WTC11 (cell line): ENCODE measurements around the gene ZSCAN16. TPM values are rescaled to one million over a fixed set of nuclear protein-coding genes. Genes with fewer than 3 reads are reported as not detected.

Experiments used
- ATAC-seq: fragments of 200-7000 bp; cut with Tn5 transposase; 2 replicates; pipeline ENCODE4 v1.10.0; 2021; ENCODE audit warnings: mild to moderate bottlenecking, moderate library complexity
- CTCF ChIA-PET: fragments of 300-600 bp; sonication (Branson Sonifier 250); formaldehyde crosslinking; loops from one replicate; lab custom pipeline; 2021; ENCODE audit warnings: antibody characterized with exemption; lab: Charles Lee
- POLR2A ChIA-PET: fragments of 350-600 bp; sonication (Branson Sonifier 250); formaldehyde crosslinking; loops from one replicate; lab custom pipeline; 2021; ENCODE audit warnings: antibody characterized with exemption; lab: Charles Lee
- DNase-seq: peaks from one replicate; pipeline ENCODE4 v3.0.0; 2021; ENCODE audit warnings: low spot score
- H3K27ac Mint-ChIP-seq: 2 replicates; pipeline ENCODE4 v1.8.0; 2021; ENCODE audit warnings: mixed read lengths
- H3K27me3 Mint-ChIP-seq: 2 replicates; pipeline ENCODE4 v1.8.0; 2021; ENCODE audit warnings: low read depth, mild to moderate bottlenecking, moderate library complexity, mixed read lengths
- H3K36me3 Mint-ChIP-seq: 2 replicates; pipeline ENCODE4 v1.8.0; 2021; ENCODE audit warnings: mixed read lengths
- H3K4me1 Mint-ChIP-seq: 2 replicates; pipeline ENCODE4 v1.8.0; 2022; ENCODE audit warnings: mixed read lengths
- H3K4me3 Mint-ChIP-seq: 2 replicates; pipeline ENCODE4 v1.8.0; 2021; ENCODE audit warnings: mild to moderate bottlenecking, moderate library complexity, mixed read lengths
- H3K9me3 Mint-ChIP-seq: 2 replicates; pipeline ENCODE4 v1.8.0; 2021; ENCODE audit warnings: mixed read lengths
- AFF4 ChIP-seq: sonication (generic); formaldehyde crosslinking; IDR thresholded peaks from 2 replicates; pipeline ENCODE4 v1.8.1; 2023; ENCODE audit warnings: mild to moderate bottlenecking, missing genetic modification reagents, borderline replicate concordance
- ATF2 ChIP-seq: sonication (generic); formaldehyde crosslinking; IDR thresholded peaks from 2 replicates; pipeline ENCODE4 v1.8.1; 2022; ENCODE audit warnings: low read depth, missing genetic modification reagents, borderline replicate concordance
- ATF3 ChIP-seq: sonication (generic); formaldehyde crosslinking; conservative IDR thresholded peaks from 2 replicates; pipeline ENCODE4 v1.8.1; 2022; ENCODE audit warnings: mild to moderate bottlenecking, missing genetic modification reagents
- CREB1 ChIP-seq: sonication (generic); formaldehyde crosslinking; IDR thresholded peaks from 2 replicates; pipeline ENCODE4 v1.8.0; 2023; ENCODE audit warnings: mild to moderate bottlenecking, missing genetic modification reagents
- CREM ChIP-seq: sonication (generic); formaldehyde crosslinking; IDR thresholded peaks from 2 replicates; pipeline ENCODE4 v1.8.1; 2022; ENCODE audit warnings: mild to moderate bottlenecking, missing genetic modification reagents, moderate library complexity
- E2F5 ChIP-seq: sonication (generic); formaldehyde crosslinking; IDR thresholded peaks from 2 replicates; pipeline ENCODE4 v1.8.1; 2022; ENCODE audit warnings: mild to moderate bottlenecking, moderate library complexity, missing genetic modification reagents
- ESRRA ChIP-seq: sonication (generic); formaldehyde crosslinking; IDR thresholded peaks from 2 replicates; pipeline ENCODE4 v1.8.1; 2022; ENCODE audit warnings: mild to moderate bottlenecking, missing genetic modification reagents, borderline replicate concordance
- FOXP1 ChIP-seq: sonication (generic); formaldehyde crosslinking; IDR thresholded peaks from 2 replicates; pipeline ENCODE4 v1.8.0; 2022; ENCODE audit warnings: missing genetic modification reagents, mild to moderate bottlenecking, moderate library complexity, borderline replicate concordance
- IRF1 ChIP-seq: sonication (generic); formaldehyde crosslinking; IDR thresholded peaks from 2 replicates; pipeline ENCODE4 v1.8.0; 2023; ENCODE audit warnings: missing genetic modification reagents
- KAT7 ChIP-seq: sonication (generic); formaldehyde crosslinking; IDR thresholded peaks from 2 replicates; pipeline ENCODE4 v1.8.1; 2023; ENCODE audit warnings: missing genetic modification reagents, mild to moderate bottlenecking, borderline replicate concordance
- MAX ChIP-seq: sonication (generic); formaldehyde crosslinking; IDR thresholded peaks from 2 replicates; pipeline ENCODE4 v1.8.0; 2022; ENCODE audit warnings: mild to moderate bottlenecking, missing genetic modification reagents
- MXD4 ChIP-seq: fragments of 250-450 bp; sonication (Bioruptor Pico); IDR thresholded peaks from 2 replicates; pipeline ENCODE4 v1.8.0; 2021; ENCODE audit warnings: mild to moderate bottlenecking, moderate library complexity, borderline replicate concordance
- NFE2L1 ChIP-seq: sonication (generic); formaldehyde crosslinking; IDR thresholded peaks from 2 replicates; pipeline ENCODE4 v1.8.1; 2023; ENCODE audit warnings: missing genetic modification reagents
- RELA ChIP-seq: sonication (generic); formaldehyde crosslinking; IDR thresholded peaks from 2 replicates; pipeline ENCODE4 v1.8.1; 2022; ENCODE audit warnings: missing genetic modification reagents, mild to moderate bottlenecking, borderline replicate concordance
- USF1 ChIP-seq: sonication (generic); formaldehyde crosslinking; IDR thresholded peaks from 2 replicates; pipeline ENCODE4 v1.8.0; 2022; ENCODE audit warnings: mild to moderate bottlenecking, missing genetic modification reagents
- ZBTB21 ChIP-seq: sonication (generic); formaldehyde crosslinking; IDR thresholded peaks from 2 replicates; pipeline ENCODE4 v1.8.1; 2023; ENCODE audit warnings: mild to moderate bottlenecking, missing genetic modification reagents, borderline replicate concordance
- ZBTB43 ChIP-seq: sonication (generic); formaldehyde crosslinking; IDR thresholded peaks from 2 replicates; pipeline ENCODE4 v1.8.1; 2023; ENCODE audit warnings: mild to moderate bottlenecking, missing genetic modification reagents
- ZNF121 ChIP-seq: sonication (generic); formaldehyde crosslinking; IDR thresholded peaks from 2 replicates; pipeline ENCODE4 v1.8.0; 2023; ENCODE audit warnings: missing genetic modification reagents
- ZNF219 ChIP-seq: sonication (generic); formaldehyde crosslinking; IDR thresholded peaks from 2 replicates; pipeline ENCODE4 v1.8.0; 2023; ENCODE audit warnings: missing genetic modification reagents, mild to moderate bottlenecking, borderline replicate concordance
- ZNF416 ChIP-seq: fragments of 250-450 bp; sonication (Bioruptor Pico); IDR thresholded peaks from 2 replicates; pipeline ENCODE4 v1.9.0; 2021; ENCODE audit warnings: mild to moderate bottlenecking, inconsistent platforms
- total RNA-seq: library from RNA; stranded (reverse); gene quantifications from 3 replicates; pipeline ENCODE4 v1.2.3, GENCODE V29; 2021

Gene ZSCAN16
- total RNA-seq, 1 experiment from 2014 or later: 7.1 TPM

- TF ChIP-seq AFF4 (CRISPR knock-in tag) (no peak), MXD4 (CRISPR knock-in tag) (no peak), CREM (no peak), ZBTB21 (CRISPR knock-in tag) (no peak)
- TF ChIP-seq, all 79 proteins: peak for 0
Observed at GRCh38 chr6:28125401-28125800, 992 bp downstream of the ZSCAN16 start (continued).

- H3K36me3 Mint-ChIP-seq: peaks cover 13% of the 10 kb centered on the region
- ATAC-seq (peak; percentile 12), DNase-seq (no peak)
- ChIA-PET POLR2A (no interaction called here), CTCF (no interaction called here)
- peaks cover 21% of the 10 kb centered on the region for H3K4me1 Mint-ChIP-seq
- no peak overlapping the region for H3K4me3 Mint-ChIP-seq
- peaks cover 10% of the 10 kb centered on the region for H3K27me3 Mint-ChIP-seq
- no peaks in the 10 kb centered on the region for H3K9me3 Mint-ChIP-seq
- no peak for TF ChIP-seq CREB1 (CRISPR knock-in tag)
- no peak for TF ChIP-seq IRF1 (CRISPR knock-in tag)
- TF ChIP-seq NFE2L1 (CRISPR knock-in tag): no peak
- TF ChIP-seq E2F5 (CRISPR knock-in tag): no peak
- TF ChIP-seq KAT7: no peak
- TF ChIP-seq MAX (CRISPR knock-in tag): no peak
- no peak for TF ChIP-seq ZBTB43
- no peak for TF ChIP-seq ZNF219 (CRISPR knock-in tag)
- no peak for TF ChIP-seq ATF2 (CRISPR knock-in tag)
- TF ChIP-seq ESRRA (CRISPR knock-in tag): no peak
- no peak for TF ChIP-seq FOXP1
- TF ChIP-seq ZNF416 (CRISPR knock-in tag): no peak
- no peak for TF ChIP-seq USF1 (CRISPR knock-in tag)
- TF ChIP-seq ZNF121: no peak
- TF ChIP-seq ATF3 (CRISPR knock-in tag): no peak
- TF ChIP-seq RELA: no peak
- H3K27ac Mint-ChIP-seq: no peak overlapping the region
Observed at GRCh38 chr6:28134015-28134414, 9.6 kb downstream of the ZSCAN16 start.
